HG03575 (cell line): ENCODE results near the gene B3GNT3.
A peak's percentile ranks its signal among the peaks of the same experiment; 100 is the strongest.

Experiments used
- ATAC-seq: cut with Tn5 transposase; IDR thresholded peaks from one replicate; pipeline ENCODE4 v1.9.1; 2021; ENCODE audit not compliant: unreplicated experiment, insufficient number of reproducible peaks, low FRiP score; ENCODE audit errors: extremely low read depth

Gene B3GNT3

GRCh38 chr19:17794731-17795494 lies at the start of gene B3GNT3:
B3GNT3 (plus strand) TSS chr19:17795138; CDS start chr19:17807808, 12,670 bp downstream.
- no peak for ATAC-seq

DNA sequence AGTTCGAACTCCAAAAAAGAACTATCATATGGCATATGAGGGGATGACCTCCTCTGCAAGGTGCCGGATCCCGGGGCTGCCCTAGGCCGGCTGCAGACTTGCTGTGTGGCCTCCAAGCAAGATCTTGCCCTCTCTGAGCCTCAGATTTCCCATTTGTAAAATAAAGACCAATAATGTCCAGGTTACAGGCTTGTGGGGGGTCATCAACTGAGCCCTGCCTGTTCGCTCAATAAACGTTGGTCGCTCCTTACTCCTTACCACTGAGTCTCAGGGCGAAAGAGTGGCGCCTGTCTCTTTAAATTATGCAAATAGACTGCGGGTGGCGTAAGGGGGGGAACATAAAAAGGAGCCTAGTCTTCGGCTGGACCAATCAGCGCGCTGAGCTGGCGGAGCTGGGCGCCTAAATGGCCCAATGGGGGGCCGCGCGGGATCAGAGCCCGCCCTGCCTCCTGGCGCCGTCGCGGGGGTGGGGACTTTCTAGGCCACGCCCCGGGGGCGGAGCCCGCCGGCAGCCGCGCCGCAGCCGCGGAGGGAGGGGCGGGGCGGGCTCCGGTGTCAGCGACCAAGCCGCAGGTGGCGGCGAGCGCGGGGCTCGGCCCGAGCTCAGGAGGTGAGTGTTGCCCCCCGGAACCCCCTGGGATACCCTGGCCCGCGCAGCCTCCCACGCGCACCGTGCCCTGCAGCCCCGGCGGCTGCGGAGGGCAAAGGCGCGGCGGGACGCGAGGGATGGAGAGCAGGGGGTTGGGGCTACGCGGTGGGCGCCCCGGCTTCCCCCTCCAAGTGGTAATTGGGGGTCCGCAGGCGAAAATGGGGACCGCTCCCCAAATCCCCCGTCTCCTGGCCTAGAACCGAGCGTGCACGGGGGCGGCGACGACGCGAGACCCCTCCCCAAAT lies 47.5 kb upstream of the B3GNT3 start:
- no peak for ATAC-seq

DNA sequence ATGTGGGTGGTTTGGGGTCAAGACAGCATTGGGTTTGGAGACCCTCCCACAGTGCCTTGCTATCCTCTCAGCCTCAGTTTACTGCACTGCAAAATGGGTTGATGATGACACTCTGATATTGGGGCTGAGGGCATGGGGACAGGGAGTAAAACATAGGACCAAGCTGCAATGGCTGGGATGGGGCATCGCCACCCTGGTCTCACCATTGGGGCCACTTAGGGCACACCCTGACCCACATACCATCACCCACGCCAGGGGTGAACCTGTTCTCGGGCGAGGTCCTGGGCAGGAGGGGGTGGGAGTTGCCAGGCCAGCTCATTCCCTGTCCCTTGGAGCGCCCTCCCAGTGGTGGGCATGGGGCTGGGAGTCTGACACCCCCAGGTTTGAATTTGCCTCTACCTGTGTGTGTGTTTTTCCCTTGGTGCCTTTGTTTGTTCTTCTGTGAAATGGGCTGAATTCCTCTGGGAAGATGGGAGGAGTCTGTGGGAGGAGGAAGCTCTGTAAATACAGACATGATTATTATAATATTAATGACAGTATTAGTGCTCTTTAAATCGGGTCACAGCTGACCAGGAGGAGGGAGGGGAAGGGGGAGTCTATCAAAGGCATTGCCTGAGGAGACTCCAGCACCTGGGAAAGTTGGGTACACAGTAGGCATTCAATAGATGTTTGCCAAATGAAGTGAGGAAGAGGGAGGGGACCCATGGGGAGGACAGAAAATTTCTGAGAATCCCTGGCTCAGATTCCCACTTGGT lies 45.9 kb upstream of the B3GNT3 start:
- ATAC-seq, result no peak

DNA sequence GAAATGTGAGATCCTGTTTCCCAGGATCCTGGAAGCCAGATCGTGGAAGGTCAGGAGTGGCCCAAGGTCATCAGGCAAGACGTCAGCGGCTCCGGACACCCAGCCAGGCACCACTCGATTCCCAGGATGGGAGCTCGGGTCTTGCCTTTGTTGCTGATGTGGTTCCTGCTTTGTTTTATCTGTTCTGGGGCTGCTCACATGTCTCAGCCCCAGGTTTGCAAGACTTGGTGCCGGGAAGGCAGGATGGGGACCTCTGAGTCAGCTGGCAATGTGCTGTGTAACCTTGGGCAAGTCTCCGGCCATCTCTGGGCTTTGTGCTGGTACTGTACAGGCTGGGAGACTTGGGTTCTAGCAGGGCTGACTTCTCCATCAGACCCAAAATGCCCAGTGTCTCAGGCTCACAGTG lies 45.0 kb upstream of the B3GNT3 start:
- ATAC-seq, result no peak

DNA sequence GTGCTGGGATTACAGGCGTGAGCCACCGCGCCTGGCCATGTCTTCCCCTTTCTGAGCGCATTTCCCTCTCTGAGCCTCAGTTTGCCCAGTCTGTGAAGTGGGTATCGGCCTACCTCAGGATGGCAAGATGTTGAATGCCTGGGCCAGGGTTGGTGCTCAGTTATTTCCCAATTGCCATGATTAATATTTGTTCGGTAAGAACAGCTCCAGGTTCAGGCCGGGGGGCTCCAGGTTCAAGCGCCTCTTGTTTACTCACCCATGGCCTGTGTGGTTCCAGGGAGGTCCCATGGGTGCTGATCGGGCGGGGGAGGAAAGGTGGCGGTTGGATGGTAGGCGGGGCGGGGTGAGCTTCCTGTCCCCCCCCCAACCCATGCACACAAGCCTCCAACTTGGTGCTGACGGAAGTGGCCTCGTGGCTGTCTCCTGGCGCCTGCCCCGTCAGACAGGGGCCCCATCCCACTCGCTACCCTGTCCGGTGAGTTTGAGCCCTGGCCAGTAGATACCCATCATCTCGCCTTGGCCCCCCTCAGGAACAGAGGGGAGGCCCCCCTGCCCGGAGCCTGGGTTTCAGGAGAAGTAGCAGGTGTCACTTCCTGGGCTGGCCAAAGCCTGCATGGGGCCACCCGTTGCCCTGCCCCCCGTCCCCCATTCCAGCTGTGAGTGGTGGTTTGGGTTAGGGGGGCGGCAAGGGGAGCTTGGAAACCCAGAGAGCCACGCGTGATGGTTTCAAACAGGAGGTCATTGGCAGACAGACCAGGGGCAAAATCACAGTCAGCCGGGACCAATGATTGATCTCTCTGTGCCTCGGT lies 43.6 kb upstream of the B3GNT3 start, which contains the start of gene FCHO1:
FCHO1 (plus strand) TSS at position 375 of the 809 bp plus-strand sequence. CDS start 3,688 bp downstream, outside the sequence.
- ATAC-seq, result no peak

GRCh38 chr19:17751912-17752273 lies 43.0 kb upstream of the B3GNT3 start:
- no peak for ATAC-seq

GRCh38 chr19:17752865-17753639 lies 41.9 kb upstream of the B3GNT3 start:
- ATAC-seq, result no peak

- no peak for ATAC-seq
These were observed 41.0 kb upstream of the B3GNT3 start for GRCh38 chr19:17753976-17754375.

GRCh38 chr19:17754634-17755442 lies 40.1 kb upstream of the B3GNT3 start:
- peak; percentile 33 for ATAC-seq

GRCh38 chr19:17755443-17755890 lies 39.5 kb upstream of the B3GNT3 start:
- ATAC-seq, result no peak

DNA sequence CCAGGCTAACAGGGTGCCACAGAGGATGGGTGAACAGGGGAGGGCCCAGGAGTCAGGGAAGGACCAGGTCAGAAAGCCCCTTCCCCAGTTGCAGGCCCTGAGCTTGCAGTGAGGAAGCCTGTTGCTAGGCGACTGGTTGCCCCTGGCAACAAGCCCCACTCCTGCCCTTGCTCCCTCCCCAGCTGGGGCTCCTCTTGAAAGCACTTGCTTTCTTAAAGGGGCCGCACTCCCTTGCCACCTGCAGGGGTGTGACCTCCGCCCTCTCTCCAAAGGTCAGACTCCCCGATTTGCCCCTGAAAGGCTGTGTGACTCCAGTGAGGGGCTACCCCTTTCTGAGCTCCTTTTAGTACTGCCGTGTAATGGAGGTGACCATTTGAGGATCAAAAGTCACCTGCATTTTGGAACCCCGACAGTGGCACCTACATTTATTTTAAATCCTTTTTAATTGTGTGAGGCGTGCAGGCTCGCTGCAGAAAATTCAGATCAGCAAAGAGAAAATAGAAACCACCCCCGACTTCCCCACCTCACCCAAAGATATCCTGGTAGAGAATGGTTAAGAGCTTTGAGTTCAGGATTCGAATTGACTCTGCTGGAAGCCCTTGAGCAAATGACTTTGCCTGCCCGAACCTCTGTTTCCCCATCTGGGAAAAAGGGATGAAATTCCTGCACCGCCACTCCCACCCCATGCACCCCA lies 38.8 kb upstream of the B3GNT3 start:
- no peak for ATAC-seq

DNA sequence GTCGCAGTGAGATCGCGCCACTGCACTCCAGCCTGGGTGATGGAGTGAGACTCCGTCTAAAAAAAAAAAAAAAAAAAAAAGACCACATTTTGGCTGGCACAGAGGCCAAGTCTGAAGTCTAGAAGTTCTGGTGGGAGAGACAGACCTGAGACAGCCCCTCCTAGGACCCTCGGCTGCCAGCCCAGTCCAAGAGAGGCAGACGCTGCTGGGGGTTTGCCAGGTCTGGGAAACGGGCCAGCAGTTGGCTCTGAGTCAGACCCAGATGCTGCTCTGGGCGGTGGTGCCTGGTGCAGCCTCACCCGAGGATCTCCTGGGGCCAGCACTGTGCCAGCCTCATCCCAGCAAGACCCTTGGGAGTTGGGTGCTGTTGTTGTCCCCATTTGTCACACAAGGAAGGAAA lies 37.8 kb upstream of the B3GNT3 start:
- no peak for ATAC-seq

DNA sequence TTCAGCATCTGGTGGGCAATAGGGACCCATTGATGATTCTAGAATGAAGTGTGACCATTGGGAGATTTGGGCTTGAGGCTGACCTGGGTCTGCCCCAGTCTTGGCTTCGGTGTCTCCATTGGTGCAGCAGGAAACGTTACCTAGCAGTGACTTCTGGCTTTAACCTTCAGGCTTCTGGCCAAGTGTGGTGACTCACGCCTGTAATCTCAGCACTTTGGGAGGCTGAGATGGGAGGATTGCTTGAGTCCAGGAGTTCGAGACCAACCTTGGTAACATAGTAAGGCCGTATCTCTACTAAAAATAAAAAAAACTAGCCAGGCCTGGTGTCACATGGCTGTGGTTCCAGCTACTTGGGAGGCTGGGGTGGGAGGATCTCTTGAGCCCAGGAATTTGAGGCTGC lies 36.4 kb upstream of the B3GNT3 start:
- ATAC-seq, result no peak

DNA sequence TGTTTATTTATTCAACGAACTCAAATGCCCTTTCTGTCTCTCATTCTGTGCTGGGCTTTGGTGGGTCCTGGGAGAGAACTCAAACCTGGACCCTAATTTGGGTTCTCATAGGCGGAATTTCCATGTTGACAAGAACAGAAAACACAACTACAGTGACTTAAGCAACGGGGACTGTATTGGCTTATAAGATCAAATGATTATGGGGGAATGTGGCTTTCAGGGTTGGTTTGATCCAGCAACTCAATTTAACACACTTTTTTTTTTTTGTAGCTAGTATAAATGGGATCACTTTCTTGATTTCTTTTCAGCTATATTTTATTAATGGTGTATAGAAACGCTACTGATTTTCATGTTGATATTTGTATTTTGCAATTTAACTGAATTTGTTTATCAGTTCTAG lies 33.8 kb upstream of the B3GNT3 start:
- no peak for ATAC-seq

GRCh38 chr19:17762505-17763229 lies 32.3 kb upstream of the B3GNT3 start:
- no peak for ATAC-seq

DNA sequence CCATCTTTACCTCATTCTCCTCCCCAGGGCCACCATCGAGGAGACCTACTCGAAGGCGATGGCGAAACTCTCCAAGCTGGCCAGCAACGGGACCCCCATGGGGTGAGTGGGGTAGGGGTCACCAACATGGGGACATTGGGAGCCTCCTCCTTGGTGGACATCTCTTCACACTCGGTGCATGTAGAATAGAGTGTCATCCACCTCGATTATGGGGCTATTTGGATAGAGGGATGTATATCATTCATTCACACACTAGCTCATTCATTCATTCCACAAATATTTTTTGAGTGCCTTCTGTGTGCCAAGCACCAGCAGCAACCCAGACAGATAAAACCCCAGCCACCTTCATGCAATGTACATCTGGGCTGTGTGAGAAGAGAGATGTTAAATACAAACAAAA lies 30.6 kb upstream of the B3GNT3 start:
- no peak for ATAC-seq
